Astrocyte (in vitro differentiated cells and primary cell): ENCODE measurements around the gene MT1E. TPM values are rescaled to one million over a fixed set of nuclear protein-coding genes. Genes with fewer than 3 reads are reported as not detected.
A peak's percentile ranks its signal among the peaks of the same experiment; 100 is the strongest.

Source experiments
- DNase-seq: peaks from one replicate; pipeline ENCODE4 v3.0.0-alpha.2; 2010; ENCODE audit warnings: low read depth
- FAIRE-seq: peaks from 2 replicates; lab custom pipeline; 2011; peaks lifted over from hg19 to GRCh38; lab: Jason Lieb, UNC
- H2AFZ ChIP-seq: 2 replicates; pipeline ENCODE4 v1.6.0; 2012; ENCODE audit warnings: low read depth, low read length, inconsistent platforms
- H3K27ac ChIP-seq: 2 replicates; pipeline ENCODE4 v1.5.1; 2011; ENCODE audit warnings: low read depth, low read length, inconsistent platforms
- H3K27me3 ChIP-seq: 2 replicates; pipeline ENCODE4 v1.6.0; 2011; ENCODE audit warnings: low read length, inconsistent platforms; ENCODE audit not compliant: insufficient read depth
- H3K36me3 ChIP-seq: 2 replicates; pipeline ENCODE4 v1.5.1; 2011; ENCODE audit warnings: low read length, inconsistent platforms; ENCODE audit not compliant: insufficient read depth
- H3K4me1 ChIP-seq: 2 replicates; pipeline ENCODE4 v1.5.1; 2011; ENCODE audit warnings: low read length, inconsistent platforms; ENCODE audit not compliant: insufficient read depth
- H3K4me2 ChIP-seq: 2 replicates; pipeline ENCODE4 v1.6.0; 2012; ENCODE audit warnings: low read length, inconsistent platforms
- H3K4me3 ChIP-seq: 2 replicates; pipeline ENCODE4 v1.5.1; 2011; ENCODE audit warnings: low read depth, mild to moderate bottlenecking, low read length, inconsistent platforms; ENCODE audit not compliant: insufficient read depth
- H3K79me2 ChIP-seq: 2 replicates; pipeline ENCODE4 v1.6.0; 2012; ENCODE audit warnings: mild to moderate bottlenecking, low read length, inconsistent platforms; ENCODE audit not compliant: insufficient read depth
- H3K9ac ChIP-seq: 2 replicates; pipeline ENCODE4 v1.6.0; 2012; ENCODE audit warnings: mild to moderate bottlenecking, low read length, inconsistent platforms
- H3K9me3 ChIP-seq: 2 replicates; pipeline ENCODE4 v1.5.1; 2012; ENCODE audit warnings: low read depth, mild to moderate bottlenecking, low read length, inconsistent platforms; ENCODE audit not compliant: insufficient read depth
- H4K20me1 ChIP-seq: 2 replicates; pipeline ENCODE4 v1.6.0; 2012; ENCODE audit warnings: low read length, inconsistent platforms; ENCODE audit not compliant: insufficient read depth
- H3K27ac Mint-ChIP-seq: one replicate; pipeline ENCODE4 v1.8.0; 2021; ENCODE audit warnings: mild to moderate bottlenecking, mixed read lengths; ENCODE audit not compliant: unreplicated experiment
- H3K27me3 Mint-ChIP-seq: one replicate; pipeline ENCODE4 v1.8.0; 2021; ENCODE audit warnings: low read depth, mixed read lengths; ENCODE audit not compliant: unreplicated experiment
- H3K36me3 Mint-ChIP-seq: one replicate; pipeline ENCODE4 v1.8.0; 2021; ENCODE audit warnings: low read depth, mixed read lengths; ENCODE audit not compliant: unreplicated experiment
- H3K4me1 Mint-ChIP-seq: one replicate; pipeline ENCODE4 v1.8.0; 2021; ENCODE audit warnings: low read depth, mixed read lengths; ENCODE audit not compliant: unreplicated experiment
- H3K4me3 Mint-ChIP-seq: one replicate; pipeline ENCODE4 v1.8.0; 2021; ENCODE audit warnings: mild to moderate bottlenecking, moderate library complexity, mixed read lengths; ENCODE audit not compliant: unreplicated experiment
- H3K9me3 Mint-ChIP-seq: one replicate; pipeline ENCODE4 v1.8.0; 2021; ENCODE audit warnings: mild to moderate bottlenecking, mixed read lengths; ENCODE audit not compliant: unreplicated experiment
- CTCF ChIP-seq: IDR thresholded peaks from 2 replicates; pipeline ENCODE4 v1.5.1; 2011; ENCODE audit warnings: low read depth, mild to moderate bottlenecking, inconsistent platforms, low read length, moderate library complexity; ENCODE audit not compliant: insufficient read depth
- EZH2 ChIP-seq: IDR thresholded peaks from 2 replicates; pipeline ENCODE4 v1.6.1; 2012; ENCODE audit warnings: mild to moderate bottlenecking, low read length, inconsistent platforms; ENCODE audit not compliant: insufficient read depth
- total RNA-seq: library from RNA; stranded (reverse); gene quantifications from 2 replicates; pipeline ENCODE4 v1.2.1, GENCODE V29; 2021

Gene MT1E
- total RNA-seq, 1 donor from 2014 or later, result 11.9 TPM

DNA sequence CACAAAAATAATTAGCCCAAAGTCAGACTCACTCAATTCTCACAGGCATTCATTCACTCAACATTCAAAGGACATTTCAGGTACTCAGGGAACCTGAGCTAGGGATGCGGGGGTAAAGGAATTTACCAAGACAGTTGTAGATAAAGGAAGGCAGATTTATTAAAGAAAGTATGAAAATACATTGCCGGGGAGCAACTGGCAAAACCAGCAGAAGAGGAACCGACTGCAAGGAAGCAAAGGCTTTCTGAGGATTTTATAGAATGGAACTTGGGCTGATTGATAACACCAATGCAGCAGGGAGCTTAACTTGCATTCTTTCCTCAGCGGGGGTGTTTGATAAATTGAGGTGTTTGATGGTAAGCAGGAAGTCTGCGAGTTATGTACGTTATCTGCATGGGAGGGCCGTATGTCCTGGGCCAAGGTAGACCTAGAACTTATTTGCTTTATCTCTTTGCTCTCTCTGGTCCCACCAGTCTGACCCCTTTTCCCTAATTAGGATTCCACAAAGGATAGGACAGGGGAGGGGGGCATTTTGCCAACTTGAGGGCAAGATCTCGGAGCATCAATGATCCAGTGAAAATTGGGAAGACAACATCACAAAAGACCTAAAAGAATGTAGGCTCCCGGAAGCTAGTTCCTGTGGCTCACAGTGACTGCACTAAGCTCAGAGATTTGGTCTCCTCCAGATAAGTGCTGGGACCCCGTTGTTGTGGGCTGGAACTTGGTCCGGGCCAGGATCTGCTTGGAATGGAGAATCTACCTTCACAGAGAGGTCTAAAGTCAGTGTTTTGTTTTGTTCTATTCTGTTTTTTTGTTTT lies 42.0 kb upstream of the MT1E start:
- H4K20me1 ChIP-seq, result no peaks in the 10 kb centered on the region
- H3K79me2 ChIP-seq, result no peaks in the 10 kb centered on the region
- no peaks in the 10 kb centered on the region for H3K36me3 Mint-ChIP-seq
- H3K4me3 ChIP-seq, result no peak overlapping the region
- DNase-seq (no peak), FAIRE-seq (no peak)
- H3K4me1 ChIP-seq, result no peaks in the 10 kb centered on the region
- no peaks in the 10 kb centered on the region for H3K36me3 ChIP-seq
- no peaks in the 10 kb centered on the region for H3K9me3 Mint-ChIP-seq
- H3K9ac ChIP-seq, result no peak overlapping the region
- H3K4me2 ChIP-seq, result no peak overlapping the region
- H3K27me3 Mint-ChIP-seq, result peaks cover 68% of the 10 kb centered on the region
- no peaks in the 10 kb centered on the region for H3K4me1 Mint-ChIP-seq
- H3K27ac Mint-ChIP-seq, result no peak overlapping the region
- H3K9me3 ChIP-seq, result no peaks in the 10 kb centered on the region
- H2AFZ ChIP-seq, result no peak overlapping the region
- TF ChIP-seq EZH2 (no peak), CTCF (no peak)
- H3K4me3 Mint-ChIP-seq, result no peak overlapping the region
- peaks cover 24% of the 10 kb centered on the region for H3K27me3 ChIP-seq
- H3K27ac ChIP-seq, result no peak overlapping the region

DNA sequence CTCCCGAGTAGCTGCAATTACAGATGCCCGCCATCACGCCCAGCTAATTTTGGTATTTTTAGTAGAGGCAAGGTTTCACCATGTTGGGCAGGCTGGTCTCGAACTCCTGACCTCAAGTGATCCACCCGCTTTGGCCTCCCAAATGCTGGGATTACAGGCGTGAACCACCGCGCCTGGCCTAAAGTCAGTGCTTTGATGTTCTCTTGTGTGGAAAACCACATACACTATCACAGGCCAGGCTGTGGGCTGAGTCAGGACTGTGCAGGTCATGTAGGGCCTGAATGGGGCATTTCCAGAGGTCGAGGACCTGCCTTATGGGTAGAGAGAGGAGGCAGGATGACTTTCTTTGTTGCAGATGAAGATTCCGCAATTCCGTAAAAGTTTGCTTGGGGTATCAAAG lies 41.3 kb upstream of the MT1E start:
- H3K4me3 ChIP-seq, result no peak overlapping the region
- Mint-ChIP-seq H3K4me1 (peaks cover 2% of the 10 kb centered on the region), H3K27me3 (peaks cover 71% of the 10 kb centered on the region), H3K4me3 (no peak overlapping the region), H3K9me3 (peaks cover 2% of the 10 kb centered on the region), H3K27ac (no peak overlapping the region), H3K36me3 (no peaks in the 10 kb centered on the region)
- H3K36me3 ChIP-seq, result no peaks in the 10 kb centered on the region
- peaks cover 6% of the 10 kb centered on the region for H3K4me1 ChIP-seq
- H2AFZ ChIP-seq, result no peak overlapping the region
- no peaks in the 10 kb centered on the region for H3K9me3 ChIP-seq
- DNase-seq (no peak), FAIRE-seq (no peak)
- H3K27ac ChIP-seq, result no peak overlapping the region
- no peak overlapping the region for H3K9ac ChIP-seq
- TF ChIP-seq CTCF (no peak), EZH2 (no peak)
- no peaks in the 10 kb centered on the region for H3K79me2 ChIP-seq
- H3K4me2 ChIP-seq, result no peak overlapping the region
- H4K20me1 ChIP-seq, result no peaks in the 10 kb centered on the region
- peaks cover 31% of the 10 kb centered on the region for H3K27me3 ChIP-seq

- Histone ChIP-seq H3K27ac (no peak overlapping the region), H3K9me3 (no peaks in the 10 kb centered on the region), H3K79me2 (no peaks in the 10 kb centered on the region), H4K20me1 (no peaks in the 10 kb centered on the region), H2AFZ (peak overlapping the region; percentile 60), H3K27me3 (peaks cover 39% of the 10 kb centered on the region), H3K9ac (no peak overlapping the region), H3K36me3 (no peaks in the 10 kb centered on the region), H3K4me2 (peak overlapping the region; percentile 82), H3K4me1 (peaks cover 10% of the 10 kb centered on the region), H3K4me3 (peak overlapping the region; percentile 39)
- peaks cover 87% of the 10 kb centered on the region for H3K27me3 Mint-ChIP-seq
- FAIRE-seq (no peak), DNase-seq (no peak)
- no peaks in the 10 kb centered on the region for H3K36me3 Mint-ChIP-seq
- TF ChIP-seq EZH2, result no peak
- TF ChIP-seq CTCF, result no peak
- H3K27ac Mint-ChIP-seq, result no peak overlapping the region
- H3K4me1 Mint-ChIP-seq, result peaks cover 2% of the 10 kb centered on the region
- H3K9me3 Mint-ChIP-seq, result peaks cover 6% of the 10 kb centered on the region
- H3K4me3 Mint-ChIP-seq, result peak overlapping the region; percentile 77
Observed at GRCh38 chr16:56588781-56589140, 36.8 kb upstream of the MT1E start.
